Fibroblast of villous mesenchyme (primary cell): ENCODE data around the gene FAM13A. TPM values are rescaled to one million over a fixed set of nuclear protein-coding genes. Genes with fewer than 3 reads are reported as not detected.

Experiments used
- DNase-seq: peaks from one replicate; pipeline ENCODE4 v3.0.0-alpha.2; 2010; ENCODE audit warnings: low read depth
- H3K4me3 ChIP-seq: 2 replicates; pipeline ENCODE4 v1.5.1; 2011; ENCODE audit warnings: low read depth, mild to moderate bottlenecking, low read length
- CTCF ChIP-seq: IDR thresholded peaks from 2 replicates; pipeline ENCODE4 v1.5.1; 2012; ENCODE audit warnings: low read depth, mild to moderate bottlenecking, low read length; ENCODE audit not compliant: insufficient read depth
- total RNA-seq: library from RNA; depleted of rRNA; stranded (reverse); fragments of >200 nt; gene quantifications from 2 replicates; pipeline ENCODE4 v1.2.3, GENCODE V29; 2012

The FAM13A gene
- total RNA-seq, 1 donor, result 34.1 TPM

- DNase-seq, result no peak
- no peak for TF ChIP-seq CTCF
- peak overlapping the region; percentile 70 for H3K4me3 ChIP-seq
These were observed 235.5 kb downstream of the FAM13A start for GRCh38 chr4:88821522-88821921.

DNA sequence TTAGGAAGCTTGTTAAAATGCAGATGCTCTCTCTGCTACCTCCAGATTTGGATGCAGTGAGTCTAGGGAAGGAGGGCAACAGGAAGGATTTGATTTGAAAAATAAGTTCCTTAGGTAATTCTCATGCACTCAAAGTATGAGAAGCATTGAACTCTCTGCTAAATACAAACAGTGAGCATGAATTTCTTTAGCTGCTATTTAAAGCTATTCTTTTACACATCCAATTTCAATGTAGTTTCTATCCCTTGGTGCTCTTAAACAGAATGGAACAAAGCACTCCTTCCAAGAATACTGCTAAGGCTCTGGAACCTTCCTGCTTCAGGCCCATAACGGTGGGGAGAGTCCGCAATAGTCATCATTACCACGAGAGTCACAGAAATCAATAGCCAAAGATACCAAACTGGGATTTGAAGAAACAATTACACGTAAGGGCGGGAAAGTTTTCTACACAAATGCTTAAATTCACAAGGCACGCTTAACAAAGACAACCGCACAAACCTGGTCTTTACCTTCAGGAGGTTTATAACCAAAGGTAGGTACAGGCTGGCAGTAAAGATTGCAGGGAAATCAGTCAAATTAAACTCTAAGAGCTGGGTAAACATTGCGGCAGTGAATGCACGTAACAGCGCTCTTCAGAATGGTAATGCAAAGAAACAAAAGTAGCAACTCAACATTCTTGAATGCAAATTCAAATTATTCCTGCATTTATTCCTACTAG lies 236.1 kb downstream of the FAM13A start:
- H3K4me3 ChIP-seq, result peak overlapping the region; percentile 70

GRCh38 chr4:88819818-88820697 lies 236.9 kb downstream of the FAM13A start:
- no peak for DNase-seq
- peak overlapping the region; percentile 70 for H3K4me3 ChIP-seq

More for the DNA sequence above, 236.1 kb downstream of the FAM13A start:
- no peak for DNase-seq
- TF ChIP-seq CTCF, result no peak

DNA sequence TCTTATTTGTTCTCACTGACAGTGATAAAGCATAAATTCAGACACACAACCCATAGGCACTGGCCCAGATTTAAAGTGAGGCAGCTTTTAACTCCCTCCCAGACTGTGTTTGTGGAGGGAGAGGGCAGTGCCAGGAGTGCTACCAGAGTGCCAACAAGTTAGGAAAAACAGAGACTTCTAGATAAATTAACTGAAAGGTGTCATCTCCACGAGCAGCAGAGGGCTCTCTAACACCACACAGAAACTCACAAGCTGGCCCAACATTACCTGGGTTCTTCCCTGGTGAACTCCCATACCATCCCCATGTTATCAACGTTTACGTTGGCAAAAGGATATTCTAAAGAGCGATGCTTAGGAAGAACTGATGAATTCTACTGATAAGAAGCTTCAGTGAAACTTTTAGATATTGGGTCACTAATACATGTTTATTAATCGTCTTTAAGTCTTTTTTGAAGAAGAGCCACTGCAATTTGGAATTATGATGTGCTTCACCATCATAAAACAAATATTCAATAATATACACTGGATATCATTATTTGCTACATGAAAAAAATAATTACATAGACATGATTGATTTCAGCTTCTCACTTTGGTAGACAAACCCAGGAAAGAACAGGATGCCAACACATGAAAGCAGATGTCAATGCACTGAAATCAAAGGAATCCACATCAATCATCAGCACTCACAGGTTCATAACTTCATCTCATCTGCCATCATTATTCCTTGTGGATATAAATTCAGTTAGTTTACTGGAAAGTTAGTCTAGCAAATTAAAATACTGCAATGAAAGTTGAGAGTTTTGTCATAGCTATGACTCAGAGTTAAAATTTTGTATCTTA lies 238.1 kb downstream of the FAM13A start:
- DNase-seq, result peak; percentile 61
- TF ChIP-seq CTCF, result peak; percentile 64
- no peak overlapping the region for H3K4me3 ChIP-seq

More at GRCh38 chr4:88819818-88820697, 236.9 kb downstream of the FAM13A start:
- no peak for TF ChIP-seq CTCF

DNA sequence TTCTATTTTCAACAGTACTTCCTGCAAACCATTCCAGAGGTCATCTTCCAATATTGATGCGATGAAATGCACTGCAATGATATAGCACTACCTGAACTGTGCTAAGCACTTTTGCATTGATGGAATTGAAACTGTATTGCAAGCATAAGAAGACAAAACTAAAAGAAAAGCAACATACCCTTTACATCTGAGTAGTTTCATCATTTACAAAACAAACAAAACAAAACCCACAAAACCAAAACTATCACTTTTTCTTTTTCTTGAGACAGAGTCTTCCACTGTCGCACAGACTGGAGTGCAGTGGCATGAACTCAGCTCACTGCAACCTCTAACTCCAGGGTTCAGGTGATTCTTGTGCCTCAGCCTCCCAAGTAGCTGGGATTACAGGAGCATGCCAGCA lies 239.2 kb downstream of the FAM13A start:
- no peak overlapping the region for H3K4me3 ChIP-seq
- no peak for TF ChIP-seq CTCF
- DNase-seq, result no peak

DNA sequence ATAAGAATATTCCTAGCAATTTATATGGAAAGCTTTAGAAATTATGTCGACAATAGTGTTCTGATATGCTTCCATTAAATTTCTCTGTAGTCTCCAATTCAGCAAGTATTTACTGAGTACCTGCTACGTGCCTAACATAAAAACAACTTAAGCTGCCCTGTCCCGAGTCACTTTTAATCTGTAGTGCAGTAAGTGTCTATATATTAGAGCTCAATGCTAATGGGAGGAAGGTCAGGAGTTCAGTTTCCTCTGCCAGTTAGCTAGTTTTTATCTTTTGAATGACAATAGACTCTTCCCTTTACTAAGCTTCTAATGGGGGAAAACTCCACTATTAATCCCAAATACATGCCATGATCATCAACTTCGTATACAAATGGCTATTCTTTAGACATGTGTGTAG lies 240.6 kb downstream of the FAM13A start:
- no peak for DNase-seq
- no peak for TF ChIP-seq CTCF
- no peak overlapping the region for H3K4me3 ChIP-seq
